GM19025 (cell line): ENCODE data around the gene OR5B12.
"Not testable (repeated sequence)": the region's sequence is repeated elsewhere in the genome, so short reads cannot be mapped to it uniquely, and the experiment has no call there.

Experiments
- ATAC-seq: cut with Tn5 transposase; IDR thresholded peaks from one replicate; pipeline ENCODE4 v1.9.1; 2021; ENCODE audit warnings: mild to moderate bottlenecking, low read depth, moderate library complexity; ENCODE audit not compliant: unreplicated experiment

The OR5B12 gene

DNA sequence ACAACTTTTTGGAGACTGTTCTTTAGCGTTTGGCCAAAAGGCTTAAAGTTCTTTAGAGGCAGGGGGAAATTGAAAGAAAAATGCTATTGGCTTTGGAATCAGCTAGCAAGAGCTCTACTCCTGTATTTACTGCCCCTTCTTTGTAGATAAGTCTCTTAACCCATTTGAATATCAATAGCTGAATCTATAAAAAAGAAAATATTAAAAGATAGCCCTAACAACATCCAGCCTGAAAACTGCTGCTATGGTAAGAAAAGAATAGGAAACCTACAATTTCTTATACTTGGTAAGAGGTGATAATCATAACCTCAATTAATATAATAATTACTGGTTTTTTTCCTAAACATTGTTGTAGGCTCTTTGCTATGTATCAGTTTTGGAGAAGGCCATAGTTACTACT is at the start of gene OR5B12:
Gene OR5B12 (minus strand): TSS at position 101 of the 400 bp plus-strand sequence. CDS start 2,085 bp downstream, outside the sequence.
- no peak for ATAC-seq

DNA sequence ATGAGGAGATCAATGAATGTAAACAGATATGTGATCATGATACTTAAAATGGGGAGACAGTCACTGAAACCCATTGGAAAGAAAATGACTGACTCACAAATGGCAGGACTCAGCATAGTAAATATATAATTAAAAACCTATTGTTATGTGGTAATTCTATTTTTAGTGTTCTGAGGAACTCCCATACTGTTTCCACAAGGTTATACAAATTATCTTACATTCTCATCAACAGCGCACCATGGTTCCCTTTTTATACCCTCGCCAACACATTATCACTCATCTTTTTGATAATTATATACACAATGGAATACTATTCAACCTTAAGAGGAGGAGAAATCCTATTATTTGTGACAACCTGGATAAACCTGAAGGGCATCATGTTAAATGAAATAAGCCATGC is 48.8 kb upstream of the OR5B12 start:
- no peak for ATAC-seq

DNA sequence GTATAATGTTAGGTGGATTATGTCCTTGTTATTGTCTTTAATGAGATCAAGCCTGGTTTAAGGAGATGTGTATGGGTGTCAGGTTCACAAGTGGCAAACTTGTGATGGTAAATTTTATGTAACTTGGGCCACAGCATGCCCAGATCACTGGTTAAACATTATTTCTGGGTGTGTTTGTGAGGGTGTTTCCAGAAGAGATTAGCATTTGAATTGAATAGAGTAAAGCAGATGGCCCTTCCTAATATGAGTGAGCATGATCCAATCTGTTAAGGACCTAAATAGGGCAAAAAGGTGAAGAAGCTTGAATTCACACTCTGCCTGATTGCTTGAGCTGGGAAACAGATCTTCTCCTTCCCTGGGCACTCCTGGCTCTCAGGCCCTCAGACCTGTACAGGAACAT is 45.1 kb upstream of the OR5B12 start:
- no peak for ATAC-seq

DNA sequence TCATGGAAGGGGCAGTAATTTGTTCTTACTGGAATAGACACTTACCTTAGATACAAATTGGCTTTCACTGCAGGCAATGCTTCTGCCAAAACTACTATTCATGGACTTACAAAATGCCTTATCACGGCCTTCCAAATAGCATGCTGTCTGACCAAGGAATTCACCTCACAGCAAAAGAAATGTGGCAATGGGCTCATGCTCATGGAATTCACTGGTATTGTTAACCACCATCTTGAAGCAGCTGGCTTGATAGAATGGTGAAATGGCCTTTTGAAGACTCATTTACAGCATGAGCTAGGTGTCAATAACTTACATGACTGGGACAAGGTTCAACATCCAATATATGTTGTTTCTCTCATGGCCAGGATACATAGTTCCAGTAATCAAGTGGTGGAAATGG is 43.9 kb upstream of the OR5B12 start:
- ATAC-seq = no peak

DNA sequence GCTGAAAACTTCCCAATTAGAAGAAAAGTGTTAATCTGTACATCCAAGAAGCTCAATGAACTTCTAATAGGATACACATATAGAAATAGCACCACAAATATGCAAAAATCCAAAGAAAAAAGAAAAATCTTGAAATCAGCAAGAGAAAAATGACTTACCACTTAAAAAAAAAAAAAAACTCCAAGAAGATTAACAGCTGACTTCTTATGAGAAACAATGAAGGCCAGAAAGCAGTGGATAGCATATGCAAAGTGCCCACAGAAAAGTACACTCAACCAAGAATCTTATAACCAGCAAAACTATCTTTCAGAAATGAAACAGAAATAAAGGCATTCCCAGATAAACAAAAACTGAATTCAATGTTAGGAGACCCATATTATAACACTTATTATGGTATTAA is 29.9 kb upstream of the OR5B12 start:
- no peak for ATAC-seq

DNA sequence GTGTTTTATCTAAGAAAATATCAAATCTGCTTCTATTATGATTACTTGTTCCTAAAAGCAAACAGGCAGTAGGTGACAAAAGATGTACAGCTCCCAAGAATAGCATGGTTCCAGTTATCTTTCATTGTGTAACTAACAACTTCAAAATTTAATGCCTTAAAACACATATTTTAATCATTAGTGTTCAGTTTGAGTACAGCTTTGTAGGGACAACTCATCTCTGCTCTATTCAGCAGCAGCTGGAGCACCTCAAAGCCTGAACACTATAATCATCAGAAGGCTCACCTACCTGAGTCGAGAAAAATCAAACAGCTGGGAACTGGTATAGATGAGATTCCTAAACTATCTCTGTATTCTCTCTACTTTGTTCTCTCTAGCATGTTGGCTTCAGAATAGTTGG is 24.3 kb upstream of the OR5B12 start:
- no peak for ATAC-seq

DNA sequence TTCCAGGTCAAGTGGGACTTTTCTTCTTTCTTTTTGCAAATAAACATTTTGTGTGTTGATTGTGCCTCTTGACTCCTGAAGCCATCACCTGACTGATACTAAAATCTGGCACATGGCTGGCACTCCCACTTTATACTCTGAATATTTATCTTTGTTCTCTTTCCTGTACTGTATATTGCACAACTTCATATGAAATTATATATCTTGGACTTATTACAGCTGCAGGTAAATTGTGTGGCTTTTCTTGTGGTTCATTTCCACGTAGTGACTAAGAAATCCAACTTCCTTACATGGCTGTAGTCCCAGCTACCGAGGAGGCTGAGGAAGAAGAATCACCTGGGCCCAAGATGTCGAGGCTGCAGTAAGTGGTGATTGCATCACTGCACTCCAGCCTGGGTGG is 23.7 kb upstream of the OR5B12 start:
- no peak for ATAC-seq

DNA sequence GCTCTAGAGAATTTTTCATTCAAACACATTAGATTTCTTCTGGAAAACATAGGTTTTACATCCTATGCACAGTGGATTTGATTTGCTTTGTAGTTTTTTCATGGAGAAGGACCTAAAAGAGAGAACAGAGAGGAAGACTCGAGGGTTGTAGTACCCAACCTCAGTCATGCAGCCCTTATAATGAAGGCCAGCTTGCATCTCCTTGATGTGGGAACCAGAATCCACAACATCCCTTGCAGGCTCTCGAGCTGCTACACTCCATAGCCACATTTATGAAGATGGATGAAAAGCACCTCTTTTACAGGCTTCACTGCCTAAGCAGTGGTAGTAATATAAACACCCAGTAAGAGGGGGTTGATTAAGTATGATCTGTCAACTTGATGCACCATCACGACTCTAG is 9.5 kb upstream of the OR5B12 start:
- no peak for ATAC-seq

DNA sequence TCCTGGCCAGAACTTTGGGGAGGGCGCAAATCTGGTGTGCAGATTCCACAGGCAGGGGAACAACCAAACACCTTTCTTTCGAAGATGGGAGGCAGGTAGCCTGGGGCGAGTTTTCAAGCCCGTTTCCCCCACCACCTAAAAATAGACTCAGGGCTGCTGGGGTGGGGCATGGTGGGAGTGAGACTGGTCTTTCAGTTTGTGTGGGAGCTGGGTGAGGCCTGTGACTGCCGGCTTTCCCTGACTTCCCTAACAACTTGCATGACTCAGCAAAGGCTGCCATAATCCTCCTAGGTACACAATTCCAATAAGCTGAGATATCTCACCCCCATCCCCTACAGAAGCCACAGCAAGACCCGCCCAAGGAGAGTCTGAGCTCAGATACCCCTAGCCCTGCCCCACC is 4.3 kb upstream of the OR5B12 start:
- ATAC-seq = no peak

DNA sequence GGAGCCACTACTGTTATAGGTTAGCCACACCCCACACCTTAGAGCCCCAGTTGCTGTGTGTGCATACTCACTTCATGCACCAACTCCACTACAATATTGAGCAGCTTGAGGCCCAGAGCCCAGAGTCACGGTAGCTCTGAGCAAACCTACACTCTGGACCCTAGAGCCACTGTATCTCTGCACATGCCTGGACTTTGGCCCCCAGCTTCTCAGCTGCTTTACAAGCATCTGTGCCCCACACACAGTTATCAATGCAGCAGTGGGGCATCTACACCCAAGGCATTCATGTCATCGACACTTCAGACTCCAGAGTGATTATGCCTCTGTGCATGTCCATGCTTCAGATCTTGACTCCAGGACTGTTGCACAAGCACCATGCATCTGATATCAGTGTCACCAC is 2.3 kb upstream of the OR5B12 start:
- no peak for ATAC-seq

DNA sequence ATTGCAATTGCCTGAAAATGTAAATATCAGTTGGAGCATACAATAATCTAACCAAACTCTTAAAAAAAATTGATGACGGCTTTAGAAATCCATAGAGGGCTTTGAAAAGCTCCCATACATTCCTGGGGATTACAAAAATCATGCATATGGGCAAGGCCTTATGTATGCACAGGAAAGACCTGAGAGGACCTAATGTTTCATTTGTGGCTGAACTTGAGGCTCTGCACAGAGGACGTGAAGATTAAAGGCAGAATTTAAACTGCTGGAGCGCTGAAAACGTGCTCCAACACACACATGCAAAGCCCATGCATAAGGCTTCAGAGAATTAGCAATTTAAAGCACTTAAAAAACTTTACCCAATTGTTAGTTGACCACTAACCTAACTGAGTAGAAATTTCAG is 3.5 kb downstream of the OR5B12 start:
- no peak for ATAC-seq

DNA sequence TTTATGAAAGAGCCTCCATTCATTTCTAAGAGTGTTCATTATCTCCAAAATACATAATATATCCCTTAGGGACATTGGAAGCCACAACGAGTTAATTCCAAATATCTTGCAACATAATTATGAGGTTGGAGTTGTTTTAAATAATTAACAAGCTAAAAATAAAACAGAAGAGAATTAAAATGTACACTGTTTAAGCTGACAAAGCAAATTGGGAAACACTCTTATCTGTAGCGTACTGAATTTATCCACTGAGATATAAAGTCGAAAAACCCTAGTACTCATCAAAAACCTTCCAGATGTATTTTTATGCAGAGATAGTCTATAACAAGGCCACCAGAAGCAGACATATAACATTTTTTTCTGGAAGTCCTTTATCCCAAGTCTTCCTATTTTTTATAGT is 7.8 kb downstream of the OR5B12 start:
- no peak for ATAC-seq

DNA sequence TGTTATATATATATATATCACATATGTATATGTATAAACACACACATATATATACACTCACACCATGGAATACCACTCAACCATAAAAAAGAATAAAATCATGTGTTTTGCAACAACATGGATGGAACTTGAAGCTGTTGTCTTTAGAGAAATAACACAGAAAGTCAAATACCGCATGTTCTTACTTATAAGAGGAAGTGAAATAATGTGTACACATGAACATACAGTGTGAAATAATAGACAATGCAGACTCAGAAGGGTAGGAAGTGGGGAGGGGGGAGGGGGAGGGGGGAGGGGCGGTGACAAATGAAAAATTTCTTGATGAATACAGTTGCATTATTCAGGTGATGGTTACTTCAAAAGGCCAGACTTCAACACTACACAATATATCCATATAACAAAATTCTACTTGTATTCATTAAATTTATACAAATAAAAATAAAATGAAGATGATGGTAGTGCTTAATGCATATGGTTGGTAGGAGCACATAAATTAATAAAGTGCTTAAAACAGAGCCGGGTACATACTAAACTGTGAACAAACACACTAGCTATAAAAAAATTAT is 8.3 kb downstream of the OR5B12 start:
- no peak for ATAC-seq

DNA sequence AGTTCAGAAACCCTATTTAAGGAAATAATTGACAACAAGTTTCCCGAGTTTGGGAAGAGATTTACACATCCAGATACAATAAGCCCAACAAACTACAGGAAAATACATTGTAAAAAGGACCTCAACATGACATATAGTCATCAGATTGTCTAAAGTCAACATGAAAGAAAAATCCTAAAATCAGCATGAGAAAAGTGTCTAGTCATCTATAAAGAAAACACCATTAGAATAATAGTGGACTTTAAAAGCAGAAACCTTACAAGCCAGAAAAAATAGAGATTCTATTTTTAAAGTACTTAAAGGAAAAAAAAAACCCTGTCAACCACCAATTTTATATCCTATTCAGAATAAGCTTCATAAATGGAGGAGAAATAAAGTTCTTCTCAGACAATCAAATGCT is 12.8 kb downstream of the OR5B12 start:
- no peak for ATAC-seq

DNA sequence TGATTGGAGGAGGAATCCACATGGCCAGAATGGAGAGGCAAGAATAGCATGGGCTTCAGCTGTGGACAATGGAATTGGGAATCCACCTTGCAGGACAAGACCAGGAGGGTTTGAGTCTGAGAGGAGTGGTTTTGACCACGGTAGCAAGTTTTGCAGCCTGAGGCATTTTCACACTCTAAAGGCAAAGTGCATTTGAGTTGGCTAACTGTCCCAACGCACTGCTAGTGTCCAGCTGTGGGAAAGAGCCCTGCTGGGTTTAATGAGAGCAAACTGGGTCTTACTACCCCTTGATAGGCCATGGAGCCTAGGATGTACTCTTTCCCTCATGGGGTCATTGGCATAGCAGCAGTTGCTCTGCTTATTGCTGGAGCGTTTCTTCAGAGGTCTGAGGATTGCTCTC is 14.0 kb downstream of the OR5B12 start, which contains the start of gene OR5B2:
Gene OR5B2 (minus strand): TSS at position 101 of the 400 bp plus-strand sequence. CDS start 4,860 bp downstream, outside the sequence.
- ATAC-seq = no peak

DNA sequence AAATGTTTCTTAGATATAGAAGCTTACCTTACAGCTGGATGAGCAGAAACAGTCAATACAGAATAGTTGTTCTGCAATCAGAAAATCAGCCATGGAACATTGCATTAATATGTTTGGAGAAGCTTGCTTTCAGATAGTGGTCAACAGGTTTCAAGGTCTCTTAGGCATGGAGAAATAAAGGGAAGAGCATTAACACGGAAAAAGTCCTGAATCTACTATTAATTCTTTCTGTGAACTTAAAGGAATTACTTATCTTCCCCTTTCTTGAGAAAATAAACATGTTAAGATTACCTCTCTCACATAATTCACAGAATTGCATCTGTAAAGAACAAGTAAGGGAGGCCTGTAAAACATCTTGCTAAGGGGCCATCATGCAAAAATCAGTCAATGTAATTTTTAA is 35.3 kb downstream of the OR5B12 start, which contains the start of gene OR5B3:
Gene OR5B3 (minus strand): TSS at position 101 of the 400 bp plus-strand sequence. CDS start 3,465 bp downstream, outside the sequence.
- ATAC-seq = no peak

DNA sequence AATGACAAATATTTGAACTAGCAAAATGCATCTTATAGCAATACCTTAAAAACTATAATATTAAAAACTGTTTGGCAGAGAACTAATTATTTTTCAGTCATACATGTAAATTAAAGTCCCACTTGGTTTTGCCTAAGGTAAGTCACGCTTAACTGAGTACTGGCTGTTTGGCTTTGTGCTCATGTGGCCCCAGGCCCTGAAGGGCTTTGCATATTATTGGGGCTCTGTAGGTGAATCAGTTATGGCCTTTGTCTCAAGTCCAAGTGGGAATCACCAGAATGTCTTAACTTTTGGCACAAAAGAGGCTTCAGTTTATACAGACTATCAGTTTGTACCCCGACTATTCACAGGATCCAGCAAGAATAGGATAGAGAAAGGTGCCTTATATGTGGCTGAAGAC is 42.4 kb downstream of the OR5B12 start:
- ATAC-seq = not testable (repeated sequence)

DNA sequence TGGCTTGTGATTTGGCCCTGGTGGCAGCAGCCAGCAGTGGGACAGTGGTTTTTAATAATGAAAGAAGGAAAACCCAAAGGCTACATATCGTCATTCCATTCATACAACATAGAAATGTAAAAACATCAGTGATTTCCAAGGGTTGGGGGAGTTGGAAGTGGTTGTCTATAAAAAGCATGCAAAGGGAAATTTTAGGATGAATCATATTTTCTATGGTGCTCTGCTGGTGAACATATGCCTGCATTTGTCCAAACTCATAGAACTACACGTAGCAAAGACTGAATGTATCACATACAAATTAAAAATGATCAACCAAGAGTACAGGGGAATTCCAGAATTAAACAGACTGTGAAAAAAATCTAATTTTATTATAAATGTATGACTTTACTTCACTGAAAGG is 46.5 kb downstream of the OR5B12 start:
- ATAC-seq = no peak

DNA sequence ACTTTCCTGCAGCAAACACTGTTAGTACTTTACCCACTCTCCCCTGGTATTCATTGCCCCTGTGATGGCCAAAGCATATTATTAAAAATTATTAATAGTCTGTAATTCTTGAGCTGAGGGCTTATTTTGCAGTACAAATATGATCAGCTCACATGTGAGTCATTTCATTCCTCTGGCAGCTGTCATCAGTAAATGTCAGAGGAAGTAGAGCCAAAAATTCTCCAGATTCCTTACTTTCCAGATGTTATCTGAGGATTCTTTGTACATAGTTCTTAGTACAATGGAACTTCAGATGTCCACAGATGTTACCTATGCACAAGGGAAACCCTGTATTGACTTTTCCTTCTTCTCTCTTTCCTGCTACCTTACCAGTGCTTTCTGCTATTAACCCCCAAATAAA is 47.8 kb downstream of the OR5B12 start:
- no peak for ATAC-seq

DNA sequence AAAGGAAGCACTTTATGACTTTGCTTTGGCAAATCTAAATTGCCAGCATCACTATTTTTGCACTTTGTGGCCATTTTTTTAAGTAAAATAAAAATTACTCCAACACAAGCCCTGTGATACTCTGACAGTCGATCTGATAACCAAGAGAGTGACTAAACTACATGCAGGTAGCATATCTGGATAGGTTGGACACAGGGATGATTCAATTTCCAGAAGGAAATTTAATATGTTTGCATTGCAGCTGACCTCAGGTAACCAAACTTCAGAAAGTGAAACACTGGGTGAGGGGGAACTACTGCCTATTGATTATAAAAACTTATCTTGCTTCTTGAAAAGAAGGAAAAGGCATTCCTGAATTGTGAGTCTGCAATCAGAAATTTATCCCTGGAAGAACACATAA is 49.3 kb downstream of the OR5B12 start:
- no peak for ATAC-seq

DNA sequence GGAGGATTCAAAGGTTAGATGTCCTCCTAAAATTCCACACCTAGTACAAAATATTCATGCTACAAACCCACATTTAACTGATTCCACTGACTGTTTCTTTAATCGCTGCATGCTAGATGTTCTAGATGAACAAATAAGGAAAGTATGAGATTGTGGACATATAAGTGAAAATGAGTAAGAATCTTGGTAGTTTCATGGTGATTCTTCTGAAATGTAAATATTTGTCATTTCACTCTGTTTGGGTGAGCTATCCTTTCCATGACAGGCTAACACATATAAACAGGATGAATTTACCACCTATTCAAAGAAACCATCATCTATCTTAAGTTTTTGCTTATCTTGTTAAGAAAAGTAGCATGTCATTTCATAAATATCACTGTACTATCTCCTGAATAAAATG is 50.2 kb downstream of the OR5B12 start:
- ATAC-seq = no peak

DNA sequence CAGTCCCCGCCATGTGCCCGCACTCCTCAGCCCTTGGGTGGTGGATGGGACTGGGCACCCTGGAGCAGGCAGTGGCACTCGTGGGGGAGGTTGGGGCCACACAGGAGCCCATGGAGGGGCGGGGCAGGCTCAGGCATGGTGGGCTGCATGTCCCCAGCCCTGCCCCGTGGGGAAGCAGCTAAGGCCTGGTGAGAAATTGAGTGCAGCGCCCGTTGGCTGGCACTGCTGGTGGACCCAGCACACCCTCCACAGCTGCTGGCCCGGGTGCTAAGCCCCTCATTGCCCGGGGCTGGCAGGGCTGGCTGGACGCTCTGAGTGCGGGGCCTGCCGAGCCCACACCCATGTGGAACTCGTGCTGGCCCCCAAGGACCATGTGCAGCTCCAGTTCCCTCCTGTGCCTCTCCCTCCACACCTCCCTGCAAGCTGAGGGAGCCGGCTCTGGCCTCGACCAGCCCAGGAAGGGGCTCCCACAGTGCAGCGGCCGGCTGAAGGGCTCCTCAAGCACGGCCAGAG is 51.4 kb downstream of the OR5B12 start:
- ATAC-seq = no peak
